GM12872 (cell line): ENCODE measurements around the gene PHKB.

Experiments used
- CTCF ChIP-seq: IDR thresholded peaks from 3 replicates; pipeline ENCODE4 v1.5.1; 2011; ENCODE audit warnings: low read depth, mild to moderate bottlenecking, low read length, moderate library complexity; ENCODE audit not compliant: insufficient read depth

PHKB gene

DNA sequence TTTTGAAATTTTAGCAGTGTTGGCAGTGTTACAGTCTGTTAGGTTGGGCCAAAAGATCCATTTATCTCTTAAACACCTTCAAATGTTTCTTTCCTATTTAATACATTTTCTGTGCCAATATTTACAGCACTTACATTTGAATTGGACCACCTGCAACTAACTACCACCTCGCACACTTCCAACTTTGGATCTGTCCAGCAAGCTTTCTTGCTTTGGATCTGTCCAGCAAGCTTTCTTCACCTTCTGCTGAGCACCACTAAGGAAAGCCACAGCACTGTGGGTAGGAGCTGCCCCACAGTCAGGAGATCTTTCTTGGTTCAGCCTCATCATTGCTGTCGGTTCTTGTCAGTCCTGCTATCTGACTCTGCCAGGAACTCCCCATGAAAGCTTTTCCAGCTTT lies 129.3 kb downstream of the PHKB start:
- no peak for TF ChIP-seq CTCF

DNA sequence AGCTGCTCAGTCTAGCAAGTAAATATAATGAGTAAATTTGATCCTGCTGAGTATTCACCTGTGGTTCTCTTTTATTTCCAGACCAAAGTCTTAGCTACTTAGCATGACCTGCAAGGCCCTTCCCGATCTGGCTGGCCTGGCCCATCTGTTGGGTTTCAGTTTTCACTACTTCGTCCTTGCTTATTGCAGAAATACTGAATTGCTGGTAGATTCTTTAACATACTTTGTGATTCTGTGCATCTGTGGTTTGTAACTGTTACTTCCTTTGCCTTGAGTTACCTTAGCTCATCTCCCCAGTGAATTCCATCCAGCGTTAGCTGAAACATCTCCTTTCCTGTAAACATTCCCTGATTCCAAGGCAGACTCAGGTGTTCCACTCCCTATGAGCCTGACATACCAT lies 131.1 kb downstream of the PHKB start:
- no peak for TF ChIP-seq CTCF

- TF ChIP-seq CTCF: no peak
Observed at GRCh38 chr16:47599512-47599911, 138.4 kb downstream of the PHKB start.

DNA sequence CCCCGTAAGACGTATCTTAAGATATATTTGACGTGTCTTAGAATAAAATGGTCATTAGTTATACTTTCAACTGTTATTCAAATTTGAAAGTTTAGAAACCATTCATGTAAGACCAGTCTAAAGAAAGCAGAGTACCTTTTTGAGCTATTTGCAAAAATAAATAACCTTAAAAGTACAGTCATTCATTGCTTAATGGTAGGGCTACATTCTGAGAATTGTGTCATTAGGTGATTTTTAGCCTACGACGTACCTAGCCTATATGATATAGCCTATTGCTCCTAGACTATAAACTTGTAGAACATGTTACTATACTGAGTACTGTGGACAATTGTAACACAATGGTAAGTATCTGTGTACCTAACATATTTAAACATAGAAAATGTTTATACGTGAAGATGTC lies 139.2 kb downstream of the PHKB start:
- TF ChIP-seq CTCF: no peak

DNA sequence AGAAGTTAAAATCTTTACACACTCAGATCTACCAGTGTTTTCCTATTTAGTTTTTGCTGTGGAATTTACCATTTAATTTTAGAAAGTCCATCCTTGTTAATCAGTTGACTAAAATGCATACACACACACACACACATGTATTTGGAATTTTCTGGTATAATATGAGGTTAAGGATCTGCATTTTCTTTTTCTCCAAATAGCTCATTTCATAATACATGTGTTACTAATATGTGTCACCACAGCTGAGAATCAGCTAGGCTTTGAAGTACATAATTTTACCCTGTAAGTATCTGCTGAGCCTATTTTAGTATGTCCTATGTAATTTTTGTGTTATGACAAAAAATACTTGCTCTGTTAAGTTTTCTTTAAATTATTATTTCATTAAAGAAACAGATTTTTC lies 143.2 kb downstream of the PHKB start:
- no peak for TF ChIP-seq CTCF

GRCh38 chr16:47611042-47611441 lies 149.9 kb downstream of the PHKB start:
- no peak for TF ChIP-seq CTCF

DNA sequence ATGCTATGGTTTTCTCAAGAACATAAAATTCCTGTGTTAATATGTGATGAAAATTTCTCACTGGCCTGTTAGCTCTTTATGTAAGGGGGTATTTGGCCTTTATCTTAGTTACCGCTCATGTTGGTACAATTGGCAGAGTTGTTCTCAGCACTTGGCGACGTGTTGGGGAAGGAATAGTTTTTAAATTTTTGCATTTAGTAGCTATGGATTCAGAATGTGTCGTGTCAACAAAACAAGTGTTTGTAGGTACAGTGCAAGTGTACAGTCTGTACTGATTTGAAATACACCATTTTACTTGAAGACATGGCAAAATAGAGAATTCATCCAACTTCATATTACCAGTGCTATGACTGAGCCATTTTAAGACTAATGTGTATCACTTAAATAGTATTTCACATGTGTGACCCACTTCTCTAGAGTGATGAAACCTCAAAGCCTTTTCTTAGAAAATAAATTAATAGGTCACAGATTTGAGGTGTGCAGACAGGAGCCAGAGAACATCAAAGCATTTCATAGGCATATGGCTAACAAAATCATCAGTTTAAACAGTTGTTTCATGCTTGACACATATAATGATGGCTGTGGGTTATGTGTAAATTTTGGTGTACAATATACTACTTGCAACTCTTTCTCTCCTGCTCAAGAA lies 150.8 kb downstream of the PHKB start:
- TF ChIP-seq CTCF: no peak
